ENCODE measurements around the gene MUC21. TPM values are rescaled to one million over a fixed set of nuclear protein-coding genes. Genes with fewer than 3 reads are reported as not detected.

Gene MUC21
- polyA plus RNA-seq, 3 donors, result not detected

- no peaks in the 10 kb centered on the region for H3K9me3 ChIP-seq (replicated peaks in 1 of 2; ENCODE audit: control insufficient read depth in 1 of 2, insufficient read depth in 1 of 2, low read length in 2 of 2)
- H3K4me1 ChIP-seq (ENCODE audit: control insufficient read depth in 1 of 2, insufficient read depth in 2 of 2, low read length in 2 of 2), result no peaks in the 10 kb centered on the region
- no peak overlapping the region for H3K4me3 Mint-ChIP-seq
- no peak overlapping the region for H3K27ac ChIP-seq (ENCODE audit: low read depth in 1 of 2, low read length in 2 of 2)
- no peaks in the 10 kb centered on the region for H4K20me1 ChIP-seq (ENCODE audit: insufficient read depth, low read length)
- H3K27ac Mint-ChIP-seq, result no peak overlapping the region
- no peaks in the 10 kb centered on the region for H3K36me3 ChIP-seq (replicated peaks in 1 of 2; ENCODE audit: control insufficient read depth in 1 of 2, insufficient read depth in 2 of 2, low read length in 2 of 2)
- H2AFZ ChIP-seq (ENCODE audit: insufficient read depth, low read depth, low read length, poor library complexity, severe bottlenecking), result no peak overlapping the region
- H3K9ac ChIP-seq (ENCODE audit: insufficient read depth, low read length, poor library complexity, severe bottlenecking), result no peak overlapping the region
- WGBS (ENCODE audit: insufficient coverage), result 100% methylated on average over 2 of the region's 9 CpGs
- no peaks in the 10 kb centered on the region for H3K27me3 ChIP-seq (ENCODE audit: control insufficient read depth in 2 of 2, insufficient read depth in 2 of 2, low read length in 2 of 2)
- DNase-seq, result no peak
- peaks cover 0 to 4% (median 1%) of the 10 kb centered on the region in 7 donors for H3K9me3 Mint-ChIP-seq
- intact Hi-C loops (cut with micrococcal nuclease), result no loop called here
- H3K4me2 ChIP-seq (replicated peaks; ENCODE audit: extremely low read depth, low read length, poor library complexity, severe bottlenecking), result no peak overlapping the region
- H3K4me3 ChIP-seq (replicated peaks in 1 of 3; ENCODE audit: low read depth in 2 of 3, low read length in 3 of 3), result no peak overlapping the region
- no peak for TF ChIP-seq CTCF (IDR thresholded peaks at IDR 0.05)
- H3K36me3 Mint-ChIP-seq, result no peaks in the 10 kb centered on the region
- H3K79me2 ChIP-seq (ENCODE audit: insufficient read depth, low read length), result no peaks in the 10 kb centered on the region
- H3K4me1 Mint-ChIP-seq, result peaks cover 4% of the 10 kb centered on the region
- H3K27me3 Mint-ChIP-seq (ENCODE audit: low read depth in 3 of 3), result peaks cover 0 to 9% (median 8%) of the 10 kb centered on the region in 3 donors
Measured at GRCh38 chr6:30988209-30988825, 4.8 kb downstream of the MUC21 start.

GRCh38 chr6:30990422-30991086 is 7.0 kb downstream of the MUC21 start:
- intact Hi-C loops (cut with micrococcal nuclease), result no loop called here
- Histone ChIP-seq H3K9me3 (replicated peaks in 1 of 2; ENCODE audit: control insufficient read depth in 1 of 2, insufficient read depth in 1 of 2, low read length in 2 of 2) (no peaks in the 10 kb centered on the region), H3K4me3 (replicated peaks in 1 of 3; ENCODE audit: low read depth in 2 of 3, low read length in 3 of 3) (no peak overlapping the region), H3K4me2 (replicated peaks; ENCODE audit: extremely low read depth, low read length, poor library complexity, severe bottlenecking) (no peak overlapping the region), H3K4me1 (ENCODE audit: control insufficient read depth in 1 of 2, insufficient read depth in 2 of 2, low read length in 2 of 2) (no peaks in the 10 kb centered on the region), H3K9ac (ENCODE audit: insufficient read depth, low read length, poor library complexity, severe bottlenecking) (no peak overlapping the region), H2AFZ (ENCODE audit: insufficient read depth, low read depth, low read length, poor library complexity, severe bottlenecking) (no peak overlapping the region), H3K79me2 (ENCODE audit: insufficient read depth, low read length) (no peaks in the 10 kb centered on the region), H3K27me3 (ENCODE audit: control insufficient read depth in 2 of 2, insufficient read depth in 2 of 2, low read length in 2 of 2) (no peaks in the 10 kb centered on the region), H4K20me1 (ENCODE audit: insufficient read depth, low read length) (no peaks in the 10 kb centered on the region), H3K27ac (ENCODE audit: low read depth in 1 of 2, low read length in 2 of 2) (no peak overlapping the region), H3K36me3 (replicated peaks in 1 of 2; ENCODE audit: control insufficient read depth in 1 of 2, insufficient read depth in 2 of 2, low read length in 2 of 2) (no peaks in the 10 kb centered on the region)
- Mint-ChIP-seq H3K9me3 (peaks cover 0 to 13% (median 5%) of the 10 kb centered on the region in 7 donors), H3K4me1 (peaks cover 4% of the 10 kb centered on the region), H3K4me3 (no peak overlapping the region), H3K27ac (no peak overlapping the region), H3K36me3 (no peaks in the 10 kb centered on the region), H3K27me3 (ENCODE audit: low read depth in 3 of 3) (peaks cover under 1 to 6% (median 3%) of the 10 kb centered on the region in 3 donors)
- 67% methylated on average over 7 of the region's 8 CpGs for WGBS (ENCODE audit: insufficient coverage)
- TF ChIP-seq CTCF (IDR thresholded peaks at IDR 0.05), result no peak
- DNase-seq, result no peak
